Central memory CD8-positive, alpha-beta T cell (primary cell): Measurements from ENCODE around the gene SLMAP.
A peak's percentile ranks its signal among the peaks of the same experiment; 100 is the strongest.

ENCODE experiments used
- ATAC-seq: fragments of 150-1000 bp; cut with Tn5 transposase; replicated peaks from 2 replicates; pipeline ENCODE4 v1.10.0; 2022; ENCODE audit warnings: mild to moderate bottlenecking, moderate FRiP score, moderate number of reproducible peaks; ENCODE audit not compliant: poor library complexity, severe bottlenecking; ENCODE audit errors: extremely low read depth
- DNase-seq, 2 donors: peaks; one replicate each; pipeline ENCODE4 v3.0.0; 2021; ENCODE audit warnings: low spot score in 2 of 2
- H3K27ac Mint-ChIP-seq: one replicate; pipeline ENCODE4 v1.8.0; 2022; ENCODE audit warnings: low read depth, mild to moderate bottlenecking, moderate library complexity, mixed read lengths
- H3K27me3 Mint-ChIP-seq: one replicate; pipeline ENCODE4 v1.8.0; 2022; ENCODE audit warnings: mixed read lengths
- H3K36me3 Mint-ChIP-seq: one replicate; pipeline ENCODE4 v1.8.0; 2022; ENCODE audit warnings: mild to moderate bottlenecking, moderate library complexity, mixed read lengths; ENCODE audit not compliant: insufficient read depth
- H3K4me1 Mint-ChIP-seq: one replicate; pipeline ENCODE4 v1.8.0; 2022; ENCODE audit warnings: mixed read lengths
- H3K4me3 Mint-ChIP-seq: one replicate; pipeline ENCODE4 v1.8.0; 2022; ENCODE audit warnings: mild to moderate bottlenecking, moderate library complexity, mixed read lengths
- H3K9me3 Mint-ChIP-seq: one replicate; pipeline ENCODE4 v1.8.0; 2022; ENCODE audit warnings: mixed read lengths

SLMAP gene

DNA sequence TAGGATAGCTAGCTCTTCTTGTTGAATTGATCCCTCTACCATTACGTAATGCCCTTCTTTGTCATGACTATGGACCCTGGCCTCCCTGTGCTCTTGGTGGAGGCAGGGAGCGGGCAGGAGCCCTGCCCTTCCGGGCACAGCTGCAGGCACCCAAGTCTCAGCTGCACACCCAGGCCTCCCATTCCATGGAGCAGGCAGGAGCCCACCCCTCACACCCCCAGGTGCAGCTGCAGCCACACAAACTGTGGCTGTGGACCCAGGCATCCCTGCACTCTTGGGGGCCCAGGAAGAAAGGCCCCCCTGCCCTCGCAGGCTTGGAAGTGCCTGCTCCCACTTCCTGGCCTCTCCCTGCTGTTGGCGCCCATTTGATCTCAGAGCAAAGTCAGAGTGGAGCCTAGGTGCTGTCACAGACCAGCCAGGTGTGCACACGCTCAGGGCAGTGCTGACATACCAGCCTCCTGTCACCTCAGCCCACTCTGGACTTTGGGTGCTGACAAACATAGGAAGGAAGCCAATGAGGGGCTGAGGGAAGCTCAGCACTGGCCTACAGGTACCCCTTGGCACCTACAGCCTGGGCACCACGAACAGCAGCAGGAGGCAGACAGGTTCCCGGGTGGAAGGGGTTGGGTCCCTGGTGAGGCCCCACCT, 53.0 kb downstream of the SLMAP start:
- H3K36me3 Mint-ChIP-seq, result peaks cover 5% of the 10 kb centered on the region
- H3K27ac Mint-ChIP-seq, result no peak overlapping the region
- no peak for ATAC-seq
- no peaks in the 10 kb centered on the region for H3K27me3 Mint-ChIP-seq
- peaks cover 62% of the 10 kb centered on the region for H3K4me1 Mint-ChIP-seq
- no peak for DNase-seq
- no peak overlapping the region for H3K4me3 Mint-ChIP-seq
- no peaks in the 10 kb centered on the region for H3K9me3 Mint-ChIP-seq

DNA sequence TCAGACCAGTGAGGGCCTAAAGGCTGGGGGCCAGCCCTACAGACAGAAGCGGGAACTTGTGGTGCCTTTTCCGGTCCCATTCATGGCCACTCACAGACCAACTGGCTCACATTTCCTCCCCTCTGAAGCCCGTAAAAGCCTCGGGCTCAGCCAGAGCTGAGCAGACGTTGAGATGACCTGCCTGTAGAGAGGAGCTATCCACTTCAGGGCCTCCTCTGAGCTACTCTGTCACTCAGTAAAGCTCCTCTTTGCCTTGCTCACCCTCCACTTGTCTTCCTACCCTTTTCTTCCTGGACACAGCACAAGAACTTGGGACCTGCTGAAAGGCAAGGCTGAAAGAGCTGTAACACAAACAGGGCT, 53.5 kb downstream of the SLMAP start:
- H3K4me1 Mint-ChIP-seq, result peaks cover 62% of the 10 kb centered on the region
- no peak overlapping the region for H3K27ac Mint-ChIP-seq

DNA sequence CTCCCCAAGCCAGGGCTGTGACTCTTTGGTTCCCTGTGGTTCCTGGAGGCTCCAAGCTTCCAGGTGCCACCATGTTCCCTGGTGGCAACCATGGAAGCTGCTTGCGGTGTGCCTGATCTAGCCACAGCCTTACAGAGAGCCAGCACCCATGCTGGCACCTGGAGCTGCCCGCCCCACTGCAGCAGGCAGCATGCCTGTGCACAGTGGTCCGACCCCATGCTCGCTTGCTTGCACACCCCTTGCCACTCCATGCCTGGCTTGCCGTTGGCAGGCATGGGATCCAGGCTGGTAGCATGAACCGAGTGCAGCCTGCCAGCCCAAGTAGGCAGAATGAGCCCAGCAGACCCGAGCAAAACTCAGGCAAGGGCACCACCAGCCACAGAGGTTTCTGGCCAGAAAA, 53.9 kb downstream of the SLMAP start:
- no peaks in the 10 kb centered on the region for H3K27me3 Mint-ChIP-seq
- no peak overlapping the region for H3K27ac Mint-ChIP-seq
- no peaks in the 10 kb centered on the region for H3K9me3 Mint-ChIP-seq
- H3K36me3 Mint-ChIP-seq, result peaks cover 5% of the 10 kb centered on the region
- peaks cover 62% of the 10 kb centered on the region for H3K4me1 Mint-ChIP-seq
- H3K4me3 Mint-ChIP-seq, result no peak overlapping the region
- ATAC-seq, result no peak
- DNase-seq, result no peak

More for the DNA sequence above, 53.5 kb downstream of the SLMAP start:
- H3K4me3 Mint-ChIP-seq, result no peak overlapping the region
- H3K27me3 Mint-ChIP-seq, result no peaks in the 10 kb centered on the region
- no peak for ATAC-seq
- H3K36me3 Mint-ChIP-seq, result peaks cover 5% of the 10 kb centered on the region
- no peak for DNase-seq
- H3K9me3 Mint-ChIP-seq, result no peaks in the 10 kb centered on the region

DNA sequence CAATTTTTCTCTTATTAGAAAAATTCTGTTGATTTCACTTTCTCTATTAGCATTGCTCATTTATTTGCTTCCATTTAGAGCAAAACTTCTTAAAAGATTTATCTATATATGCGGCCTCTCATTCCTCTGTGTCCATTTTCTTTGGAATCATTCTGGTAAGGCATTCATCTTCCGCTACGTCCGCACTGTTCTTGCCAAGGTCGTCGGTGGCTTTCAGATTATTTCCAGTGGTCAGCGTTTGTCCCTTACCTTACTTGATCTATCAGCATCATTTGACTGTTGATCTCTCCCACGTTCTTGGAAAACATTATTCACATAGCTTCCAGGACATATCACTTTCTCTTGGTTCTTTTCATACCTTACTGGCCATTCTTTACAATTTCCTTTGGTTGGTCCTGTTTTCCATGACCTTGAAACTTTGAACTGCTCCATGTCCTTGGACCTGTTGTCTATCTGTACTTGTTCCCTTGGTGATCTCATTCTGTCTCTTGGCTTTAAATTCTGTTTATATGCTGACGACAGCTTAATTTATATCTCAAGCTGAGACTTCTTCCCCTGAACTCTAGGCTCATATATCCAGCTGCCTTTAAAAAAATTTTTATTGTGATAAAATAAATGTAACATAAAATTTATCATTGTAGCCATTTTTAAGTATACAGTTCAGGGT, 54.5 kb downstream of the SLMAP start:
- Mint-ChIP-seq H3K27me3 (no peaks in the 10 kb centered on the region), H3K4me1 (peaks cover 59% of the 10 kb centered on the region), H3K9me3 (no peaks in the 10 kb centered on the region), H3K36me3 (peaks cover 7% of the 10 kb centered on the region), H3K4me3 (no peak overlapping the region), H3K27ac (peak overlapping the region; percentile 29)
- DNase-seq (no peak), ATAC-seq (no peak)

DNA sequence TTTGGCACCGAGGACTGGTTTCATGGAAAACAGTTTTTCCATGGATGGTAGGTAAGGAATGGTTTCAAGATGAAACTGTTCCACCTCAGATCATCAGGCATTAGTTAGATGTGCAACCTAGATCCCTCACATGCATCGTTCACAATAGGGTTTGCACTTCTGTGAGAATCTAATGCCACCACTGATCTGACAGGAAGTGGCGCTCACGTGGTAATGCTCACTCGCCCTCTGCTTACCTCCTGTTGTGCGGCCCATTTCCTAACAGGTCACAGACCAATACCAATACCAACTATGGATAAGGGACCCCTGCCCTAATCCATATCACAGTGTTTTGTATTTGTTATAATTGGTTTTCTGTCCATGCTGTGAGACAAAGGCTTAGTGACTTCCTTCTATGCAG, 58.9 kb downstream of the SLMAP start:
- peak overlapping the region; percentile 71 for H3K27ac Mint-ChIP-seq
- H3K4me1 Mint-ChIP-seq, result peaks cover 43% of the 10 kb centered on the region
- no peak overlapping the region for H3K4me3 Mint-ChIP-seq
- ATAC-seq (peak; percentile 96), DNase-seq (peak in 1 of 2 donors; percentile 26)
- peaks cover 4% of the 10 kb centered on the region for H3K36me3 Mint-ChIP-seq
- no peaks in the 10 kb centered on the region for H3K27me3 Mint-ChIP-seq
- no peaks in the 10 kb centered on the region for H3K9me3 Mint-ChIP-seq

DNA sequence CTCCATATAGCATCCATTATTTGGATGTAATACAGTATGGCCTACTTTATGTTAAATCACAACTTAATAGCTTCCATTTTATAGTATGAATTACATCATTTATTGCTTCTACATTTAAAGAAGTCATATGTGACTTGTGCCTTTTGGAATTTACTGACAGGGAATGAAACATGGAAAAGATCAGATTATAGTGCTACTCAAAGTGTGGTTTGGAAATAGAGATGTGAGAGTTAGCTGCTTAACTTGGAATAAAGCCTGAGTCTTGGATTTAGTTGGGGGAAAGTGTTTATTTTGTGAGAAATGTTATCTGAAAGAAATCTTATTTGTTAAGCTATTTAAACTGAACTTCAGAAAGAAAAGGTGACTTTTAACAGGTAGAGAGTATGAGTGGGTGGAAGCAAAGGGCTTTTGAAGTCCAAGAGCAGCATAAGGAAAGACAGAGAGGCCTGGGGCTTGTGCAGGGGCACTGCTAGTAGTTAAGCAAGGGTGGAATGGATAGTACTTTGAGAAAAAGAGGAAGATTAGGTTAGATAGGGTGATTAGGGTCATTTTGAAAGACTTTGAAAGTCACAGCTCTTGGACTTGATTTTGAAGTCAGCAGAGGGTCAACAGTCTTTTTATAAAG, 60.5 kb downstream of the SLMAP start:
- Mint-ChIP-seq H3K27me3 (no peaks in the 10 kb centered on the region), H3K9me3 (no peaks in the 10 kb centered on the region), H3K36me3 (peaks cover 4% of the 10 kb centered on the region), H3K4me3 (no peak overlapping the region), H3K4me1 (peaks cover 40% of the 10 kb centered on the region), H3K27ac (peak overlapping the region; percentile 6)
- no peak for DNase-seq
- no peak for ATAC-seq

DNA sequence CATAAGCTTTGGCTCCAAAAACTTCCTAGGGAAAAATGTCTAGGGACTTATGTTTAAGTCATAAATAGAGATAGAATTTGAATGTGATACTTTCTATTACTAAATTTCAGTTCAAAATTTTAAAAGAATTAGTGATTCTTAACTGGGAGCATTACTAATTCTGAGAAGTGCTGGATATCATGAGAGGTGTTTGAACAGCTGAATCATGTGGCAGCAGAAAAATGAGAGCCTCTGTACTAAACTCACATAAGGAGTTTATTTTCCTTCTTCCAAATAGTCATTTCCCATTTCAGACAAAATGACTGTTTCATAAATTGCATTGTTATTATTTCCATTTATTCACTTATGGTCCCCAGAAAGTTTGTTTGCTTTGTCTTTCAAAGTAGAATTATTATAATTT, 62.7 kb downstream of the SLMAP start:
- H3K9me3 Mint-ChIP-seq, result no peaks in the 10 kb centered on the region
- H3K27me3 Mint-ChIP-seq, result no peaks in the 10 kb centered on the region
- no peak for DNase-seq
- H3K36me3 Mint-ChIP-seq, result peaks cover 4% of the 10 kb centered on the region
- no peak for ATAC-seq
- H3K27ac Mint-ChIP-seq, result no peak overlapping the region
- H3K4me3 Mint-ChIP-seq, result no peak overlapping the region
- peaks cover 47% of the 10 kb centered on the region for H3K4me1 Mint-ChIP-seq

DNA sequence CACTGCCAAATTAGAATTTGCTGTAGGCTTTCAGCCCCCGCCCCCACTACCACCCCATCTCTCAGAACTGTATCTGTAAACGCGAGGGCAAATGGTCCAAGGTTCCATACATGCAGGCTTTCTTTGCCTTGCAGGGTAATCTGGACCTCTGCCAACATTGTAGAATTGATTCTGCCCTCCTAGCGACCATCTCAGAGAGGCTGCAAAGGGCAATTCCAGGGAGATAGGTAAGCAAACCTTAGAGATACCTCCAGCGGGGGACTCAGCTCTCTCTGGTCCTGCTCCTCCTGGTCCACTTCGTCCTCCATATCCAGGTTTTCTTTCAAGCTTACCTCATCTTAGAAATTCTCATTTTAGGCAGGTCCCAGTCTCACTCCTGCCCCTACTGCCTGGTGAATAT, 64.4 kb downstream of the SLMAP start:
- no peaks in the 10 kb centered on the region for H3K27me3 Mint-ChIP-seq
- peaks cover 2% of the 10 kb centered on the region for H3K36me3 Mint-ChIP-seq
- DNase-seq, result no peak
- H3K27ac Mint-ChIP-seq, result no peak overlapping the region
- H3K9me3 Mint-ChIP-seq, result no peaks in the 10 kb centered on the region
- ATAC-seq, result no peak
- peaks cover 30% of the 10 kb centered on the region for H3K4me1 Mint-ChIP-seq
- no peak overlapping the region for H3K4me3 Mint-ChIP-seq

DNA sequence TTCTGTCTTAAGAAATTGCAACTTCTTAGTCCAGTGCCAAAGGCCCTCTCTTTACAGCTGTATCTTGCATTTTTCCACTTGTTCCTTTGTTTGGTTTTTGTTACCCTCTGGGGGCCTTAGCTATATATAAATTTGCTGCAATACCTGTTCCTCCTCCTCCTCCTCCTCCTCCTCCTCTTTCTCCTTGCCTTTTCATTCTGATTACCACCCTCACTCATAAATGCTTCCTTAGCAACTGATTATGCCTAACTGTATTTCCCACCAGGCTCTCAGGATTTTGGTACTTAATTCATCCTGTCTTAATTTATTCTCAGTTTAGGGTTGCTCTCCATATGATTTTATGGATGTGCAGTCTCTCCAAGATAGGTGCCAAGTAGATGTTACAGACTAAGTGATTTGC, 65.7 kb downstream of the SLMAP start:
- H3K9me3 Mint-ChIP-seq, result no peaks in the 10 kb centered on the region
- ATAC-seq, result no peak
- peaks cover under 1% of the 10 kb centered on the region for H3K36me3 Mint-ChIP-seq
- no peak overlapping the region for H3K4me3 Mint-ChIP-seq
- H3K27ac Mint-ChIP-seq, result no peak overlapping the region
- DNase-seq, result no peak
- H3K27me3 Mint-ChIP-seq, result no peaks in the 10 kb centered on the region
- H3K4me1 Mint-ChIP-seq, result peaks cover 35% of the 10 kb centered on the region

DNA sequence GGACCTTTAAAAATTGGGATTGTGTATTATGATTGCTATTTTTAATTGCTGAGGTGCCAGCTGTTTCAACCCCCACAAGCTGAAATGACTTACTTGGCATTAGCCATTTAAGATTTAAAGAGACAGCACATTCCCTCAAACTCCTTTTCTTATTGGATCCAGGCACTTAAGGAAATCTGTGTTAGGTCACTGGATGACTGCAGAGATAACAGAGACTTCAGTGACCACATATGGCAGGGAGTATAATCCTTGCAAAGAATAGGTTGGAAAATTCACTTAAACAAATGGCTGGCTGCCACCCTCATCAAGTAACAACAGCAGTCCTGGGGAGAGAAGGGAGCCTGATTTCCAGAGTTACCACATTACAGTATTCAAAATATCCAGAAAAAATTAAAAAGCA, 66.6 kb downstream of the SLMAP start:
- no peaks in the 10 kb centered on the region for H3K36me3 Mint-ChIP-seq
- ATAC-seq (no peak), DNase-seq (no peak)
- H3K4me1 Mint-ChIP-seq, result peaks cover 34% of the 10 kb centered on the region
- H3K27ac Mint-ChIP-seq, result no peak overlapping the region
- H3K27me3 Mint-ChIP-seq, result no peaks in the 10 kb centered on the region
- no peaks in the 10 kb centered on the region for H3K9me3 Mint-ChIP-seq
- no peak overlapping the region for H3K4me3 Mint-ChIP-seq

DNA sequence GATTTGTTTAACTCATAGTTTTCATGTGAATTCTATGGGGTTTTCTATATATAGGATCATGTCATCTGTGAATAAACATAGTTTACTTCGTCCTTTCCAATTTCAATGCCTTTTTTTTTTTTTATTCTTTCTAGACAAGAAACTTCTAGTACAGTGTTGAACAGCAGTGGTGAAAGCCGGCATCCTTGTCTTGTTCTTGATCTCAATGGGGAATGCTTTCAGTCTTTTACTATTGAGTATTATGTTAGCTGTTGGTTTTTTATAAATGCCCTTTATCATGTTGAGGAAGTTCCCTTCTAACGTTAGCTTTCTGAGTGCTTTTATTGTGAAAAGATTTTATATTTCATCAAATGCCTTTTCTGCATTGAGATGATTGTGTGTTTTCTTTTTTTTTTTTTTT, 69.0 kb downstream of the SLMAP start:
- ATAC-seq, result no peak
- Mint-ChIP-seq H3K4me1 (peaks cover 28% of the 10 kb centered on the region), H3K4me3 (no peak overlapping the region), H3K27ac (no peak overlapping the region), H3K9me3 (no peaks in the 10 kb centered on the region), H3K36me3 (no peaks in the 10 kb centered on the region), H3K27me3 (no peaks in the 10 kb centered on the region)
- DNase-seq, result no peak

DNA sequence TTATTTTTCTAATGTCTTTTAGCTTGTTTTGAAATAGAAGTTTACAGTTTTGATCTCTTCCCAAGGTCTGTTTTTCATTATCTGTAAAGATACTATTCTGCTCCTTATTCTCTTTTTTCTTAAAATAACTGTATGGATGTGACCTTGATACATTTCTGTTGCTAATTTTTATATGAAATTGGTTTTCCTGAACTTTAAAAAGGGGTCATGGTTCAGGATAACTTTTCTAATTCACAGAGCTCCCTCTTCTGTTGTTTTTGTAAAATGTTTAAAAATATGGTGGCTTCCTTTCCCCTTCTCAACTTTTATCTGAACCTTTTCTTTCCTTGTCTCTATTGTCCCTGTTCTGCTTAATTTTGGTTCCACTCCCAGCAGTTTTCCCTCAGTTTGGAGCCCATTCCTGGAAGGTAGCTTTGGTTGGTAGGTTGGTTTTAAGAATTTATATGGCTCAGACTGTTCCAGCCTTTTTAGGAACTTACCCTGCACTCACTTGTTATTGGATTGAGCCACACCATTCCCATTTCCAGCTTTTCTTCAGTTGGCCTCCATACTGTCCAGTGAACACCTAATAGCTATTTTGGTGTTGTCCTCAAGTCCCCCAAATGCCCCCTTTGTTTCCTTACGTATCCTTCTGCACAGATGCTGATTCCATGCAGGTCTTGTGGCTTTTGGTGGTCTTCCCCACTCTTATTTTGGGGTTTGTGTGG, 70.3 kb downstream of the SLMAP start:
- no peak for ATAC-seq
- no peak for DNase-seq
- H3K4me3 Mint-ChIP-seq, result no peak overlapping the region
- H3K36me3 Mint-ChIP-seq, result no peaks in the 10 kb centered on the region
- H3K9me3 Mint-ChIP-seq, result no peaks in the 10 kb centered on the region
- peaks cover 21% of the 10 kb centered on the region for H3K4me1 Mint-ChIP-seq
- H3K27ac Mint-ChIP-seq, result no peak overlapping the region
- H3K27me3 Mint-ChIP-seq, result no peaks in the 10 kb centered on the region
